Frontal cortex (tissue), 4 donors: ENCODE data around the gene STEAP1. TPM values are rescaled to one million over a fixed set of nuclear protein-coding genes. Genes with fewer than 3 reads are reported as not detected.
"Not testable (repeated sequence)": the region's sequence is repeated elsewhere in the genome, so short reads cannot be mapped to it uniquely, and the experiment has no call there.

Source experiments
- DNase-seq, 2 donors: peaks; one replicate each; pipeline ENCODE4 v3.0.0; 2012; ENCODE audit warnings: low spot score in 2 of 2
- FAIRE-seq: peaks from 2 replicates; lab custom pipeline; 2012; peaks lifted over from hg19 to GRCh38; lab: Jason Lieb, UNC
- total RNA-seq: library from RNA; depleted of rRNA; stranded (reverse); fragments of >200 nt; gene quantifications from one replicate; pipeline ENCODE4 v1.2.3, GENCODE V29; 2014
- donor health status: control.
- donor health status: control.
- donor health status: control.

Gene STEAP1
- 0.82 TPM for total RNA-seq

GRCh38 chr7:90153943-90154771, at the start of gene STEAP1:
Gene STEAP1 (plus strand): TSS chr7:90154469. CDS start chr7:90159789, 5,320 bp downstream.
- DNase-seq: peak; percentile 49 to 66
- not testable (repeated sequence) for FAIRE-seq

- DNase-seq: not testable (repeated sequence)
- FAIRE-seq: peak; percentile 99
Measured at GRCh38 chr7:90114972-90115371, 39.3 kb upstream of the STEAP1 start.

DNA sequence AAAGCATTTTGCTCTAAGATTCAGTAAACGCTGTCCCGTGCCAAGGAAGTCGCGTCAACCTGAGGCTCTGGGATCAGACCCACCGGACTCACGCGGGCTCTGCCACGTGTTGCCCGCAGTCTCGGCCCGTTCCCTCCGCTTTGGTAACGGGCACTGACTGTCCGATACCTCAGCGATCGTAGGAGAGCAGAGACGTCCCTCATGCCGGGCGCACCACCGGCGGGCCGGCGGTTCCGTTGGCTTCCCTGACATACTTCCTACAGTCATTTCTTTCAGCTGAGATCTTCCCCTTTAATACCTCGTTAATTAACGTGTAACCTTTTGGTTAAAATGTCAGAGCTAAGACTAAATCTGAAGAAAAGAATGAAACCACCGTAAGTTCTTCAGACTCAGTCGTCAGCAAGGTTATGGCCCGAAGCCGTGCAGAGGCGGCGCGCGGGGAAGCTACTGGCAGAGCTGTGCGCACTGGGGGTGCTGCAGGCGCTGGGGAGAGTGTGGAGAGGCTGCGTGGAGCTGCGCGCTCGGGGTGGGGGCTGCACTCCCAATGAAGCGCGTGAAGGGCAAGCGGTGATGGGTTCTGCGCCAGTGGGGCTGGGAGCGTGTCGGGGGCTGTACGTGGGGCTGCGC, 35.6 kb upstream of the STEAP1 start:
- not testable (repeated sequence) for DNase-seq, FAIRE-seq

- DNase-seq: peak; percentile 2 to 19
- no peak for FAIRE-seq
Measured at GRCh38 chr7:90119178-90119971, 34.9 kb upstream of the STEAP1 start.

GRCh38 chr7:90120205-90120604, 34.1 kb upstream of the STEAP1 start:
- not testable (repeated sequence) for FAIRE-seq, DNase-seq

- FAIRE-seq, DNase-seq: not testable (repeated sequence)
Measured at GRCh38 chr7:90131746-90132145, 22.5 kb upstream of the STEAP1 start.

- not testable (repeated sequence) for DNase-seq
Measured at GRCh38 chr7:90147079-90147960, 6.9 kb upstream of the STEAP1 start.

DNA sequence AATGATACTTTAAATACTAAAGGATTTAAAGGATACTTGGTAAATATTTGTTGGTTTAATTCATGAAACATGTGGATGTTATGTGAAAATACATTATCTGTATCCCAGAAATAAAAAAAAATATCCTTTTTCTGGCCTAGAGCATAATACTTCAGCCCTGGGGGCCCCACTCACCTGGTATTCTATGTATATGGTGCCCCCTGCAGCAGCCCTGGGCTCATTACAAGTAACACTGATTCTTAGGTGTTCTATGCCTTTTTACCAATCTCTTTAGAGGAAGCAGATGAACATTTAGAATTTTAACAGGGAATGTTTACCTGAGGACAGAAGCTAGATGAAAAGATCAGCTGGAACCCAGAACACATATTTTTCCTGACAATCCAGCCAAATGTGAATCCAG, 4.8 kb upstream of the STEAP1 start:
- not testable (repeated sequence) for FAIRE-seq, DNase-seq

More at GRCh38 chr7:90147079-90147960, 6.9 kb upstream of the STEAP1 start:
- not testable (repeated sequence) for FAIRE-seq

- not testable (repeated sequence) for DNase-seq, FAIRE-seq
Measured at GRCh38 chr7:90151884-90152283, 2.4 kb upstream of the STEAP1 start.

DNA sequence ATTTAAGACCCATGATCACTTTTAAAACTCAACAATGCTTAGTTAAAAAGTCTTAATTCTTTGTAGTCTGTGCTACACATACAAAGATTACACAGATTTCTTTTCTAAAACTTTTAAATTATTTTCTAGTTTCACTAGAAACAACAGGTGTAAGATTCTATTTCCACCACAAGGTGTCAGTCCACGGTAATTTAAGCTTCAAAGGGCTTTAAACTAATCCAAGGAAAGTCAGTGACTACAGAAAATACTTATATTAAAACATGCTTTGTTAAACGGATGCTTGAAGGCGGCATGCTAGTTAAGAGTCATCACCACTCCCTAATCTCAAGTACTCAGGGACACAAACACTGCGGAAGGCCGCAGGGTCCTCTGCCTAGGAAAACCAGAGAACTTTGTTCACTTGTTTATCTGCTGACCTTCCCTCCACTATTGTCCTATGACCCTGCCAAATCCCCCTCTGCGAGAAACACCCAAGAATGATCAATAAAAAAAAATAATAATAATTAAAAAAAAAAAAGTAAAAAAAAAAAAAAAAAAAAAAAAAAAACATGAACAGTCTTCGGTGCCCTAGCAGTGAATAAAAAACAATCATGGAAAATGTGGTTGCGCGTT, 1.5 kb upstream of the STEAP1 start:
- not testable (repeated sequence) for DNase-seq, FAIRE-seq

GRCh38 chr7:90155206-90155605, 937 bp downstream of the STEAP1 start:
- no peak for FAIRE-seq
- DNase-seq: no peak

GRCh38 chr7:90157331-90157730, 3.1 kb downstream of the STEAP1 start:
- FAIRE-seq, DNase-seq: not testable (repeated sequence)

DNA sequence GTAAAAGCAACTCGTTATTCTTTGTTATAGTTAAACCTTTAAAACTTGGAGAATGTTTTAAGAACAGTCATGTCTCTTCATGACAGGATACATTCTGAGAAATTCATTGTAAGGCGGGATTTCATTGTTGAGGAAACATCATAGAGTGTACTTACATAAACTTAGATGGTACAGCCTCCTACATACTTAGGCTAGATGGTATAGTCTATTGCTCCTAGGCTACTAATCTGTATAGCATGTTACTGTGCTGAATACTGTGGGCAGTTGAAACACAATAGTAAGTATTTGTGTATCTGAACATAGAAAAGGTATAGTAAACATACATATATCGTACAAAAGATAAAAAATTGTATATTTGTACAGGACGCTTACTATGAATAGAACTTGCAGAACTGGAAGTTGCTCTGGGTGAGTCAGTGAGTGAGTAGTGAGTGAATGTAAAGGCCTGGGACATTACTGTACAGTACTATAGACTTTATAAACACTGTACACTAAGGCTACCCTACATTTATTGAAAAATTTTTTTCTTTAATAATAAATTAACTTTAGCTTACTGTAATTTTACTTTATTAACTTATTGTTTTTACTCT, 3.6 kb downstream of the STEAP1 start:
- DNase-seq, FAIRE-seq: not testable (repeated sequence)

- no peak for DNase-seq
- no peak for FAIRE-seq
Measured at GRCh38 chr7:90163534-90163933, 9.3 kb downstream of the STEAP1 start.

- DNase-seq (no peak), FAIRE-seq (no peak)
Measured at GRCh38 chr7:90165724-90166123, 11.5 kb downstream of the STEAP1 start.

DNA sequence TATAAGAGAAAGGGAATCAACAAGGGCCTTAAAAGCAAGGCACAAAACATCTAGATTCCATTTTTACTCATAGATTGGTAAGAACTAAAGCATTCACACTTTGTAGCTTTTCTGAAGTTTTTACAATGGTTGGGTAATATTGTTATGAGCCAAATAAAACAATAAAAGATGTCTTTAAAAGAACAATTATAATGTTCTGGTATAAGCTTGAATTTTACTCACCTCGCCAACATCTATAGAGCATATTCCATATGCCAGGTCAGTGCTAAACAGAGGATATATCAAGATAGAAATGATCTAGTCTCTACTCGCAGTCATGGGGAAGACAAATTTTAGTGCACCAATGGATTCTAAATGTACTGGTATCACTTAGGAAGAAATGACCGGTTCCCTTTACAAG, 11.9 kb downstream of the STEAP1 start:
- no peak for FAIRE-seq
- DNase-seq: no peak

DNA sequence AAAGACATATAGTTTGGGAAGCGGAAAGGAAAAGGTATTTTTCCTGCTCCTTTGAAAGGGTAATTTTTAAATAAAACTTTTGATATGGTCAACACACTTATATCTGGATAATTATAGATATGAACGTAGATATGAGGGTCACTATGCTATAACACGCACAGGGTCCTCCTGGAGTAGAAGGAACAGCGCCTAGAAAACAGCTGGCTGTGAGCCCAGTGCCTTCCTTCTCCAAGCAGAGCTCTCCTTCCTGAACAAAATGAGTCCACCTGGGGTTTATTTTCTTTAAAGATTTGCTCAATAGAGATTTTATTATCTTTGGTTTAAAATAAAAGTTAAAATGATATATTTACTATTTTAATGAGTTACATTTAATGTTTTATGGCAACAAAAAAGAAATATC, 13.1 kb downstream of the STEAP1 start:
- DNase-seq: no peak
- FAIRE-seq: no peak

GRCh38 chr7:90169891-90170290, 15.6 kb downstream of the STEAP1 start:
- no peak for DNase-seq
- FAIRE-seq: no peak
